Measurements from ENCODE around the gene PCBP4.

- TF ChIP-seq POLR2A (IDR thresholded peaks at IDR 0.05) (no peak), CTCF (IDR thresholded peaks at IDR 0.05) (no peak)
Measured at GRCh38 chr3:51937611-51938450, 29.4 kb downstream of the PCBP4 start.
